Hepatocyte (in vitro differentiated cells): Measurements from ENCODE around the gene PSD. TPM values are rescaled to one million over a fixed set of nuclear protein-coding genes. Genes with fewer than 3 reads are reported as not detected.

ENCODE experiments used
- DNase-seq: peaks from one replicate; pipeline ENCODE4 v3.0.0-alpha.2; 2016; ENCODE audit warnings: low spot score
- H2AFZ ChIP-seq: fragments of 200-600 bp; sonication (generic); 2 replicates; pipeline ENCODE4 v1.6.0; 2016; ENCODE audit warnings: antibody characterized with exemption, mild to moderate bottlenecking
- H3K27ac ChIP-seq: fragments of 200-600 bp; sonication (generic); 2 replicates; pipeline ENCODE4 v1.5.1; 2016; ENCODE audit warnings: mild to moderate bottlenecking
- H3K27me3 ChIP-seq: fragments of 200-600 bp; sonication (generic); 2 replicates; pipeline ENCODE4 v1.6.1; 2016
- H3K36me3 ChIP-seq: fragments of 200-600 bp; sonication (generic); replicated peaks from 2 replicates; pipeline ENCODE4 v1.5.1; 2016; ENCODE audit warnings: low read depth; ENCODE audit not compliant: insufficient read depth
- H3K4me1 ChIP-seq: fragments of 200-600 bp; sonication (generic); 2 replicates; pipeline ENCODE4 v1.5.1; 2016; ENCODE audit warnings: mild to moderate bottlenecking, moderate library complexity; ENCODE audit not compliant: insufficient read depth
- H3K4me2 ChIP-seq: fragments of 200-600 bp; sonication (generic); 2 replicates; pipeline ENCODE4 v1.6.0; 2016
- H3K4me3 ChIP-seq: fragments of 200-600 bp; sonication (generic); 2 replicates; pipeline ENCODE4 v1.5.1; 2016; ENCODE audit warnings: mild to moderate bottlenecking
- H3K79me2 ChIP-seq: fragments of 200-600 bp; sonication (generic); 2 replicates; pipeline ENCODE4 v1.6.0; 2017; ENCODE audit warnings: mild to moderate bottlenecking
- H3K9me2 ChIP-seq: fragments of 200-600 bp; sonication (generic); replicated peaks from 2 replicates; pipeline ENCODE4 v1.6.0; 2017; ENCODE audit warnings: mild to moderate bottlenecking; ENCODE audit not compliant: insufficient read depth
- H3K9me3 ChIP-seq: fragments of 200-600 bp; sonication (generic); 2 replicates; pipeline ENCODE4 v1.5.1; 2016; ENCODE audit warnings: low read depth, mild to moderate bottlenecking
- H4K20me1 ChIP-seq: fragments of 200-600 bp; sonication (generic); 2 replicates; pipeline ENCODE4 v1.6.0; 2016; ENCODE audit warnings: mild to moderate bottlenecking; ENCODE audit not compliant: insufficient read depth, poor library complexity, severe bottlenecking
- EZH2 ChIP-seq: fragments of 200-600 bp; sonication (generic); IDR thresholded peaks from 2 replicates; pipeline ENCODE4 v1.6.1; 2016; ENCODE audit warnings: antibody characterized with exemption, mild to moderate bottlenecking, borderline replicate concordance
- EZH2phosphoT487 ChIP-seq: fragments of 200-600 bp; sonication (generic); IDR thresholded peaks from one replicate; pipeline ENCODE4 v1.6.1; 2018; ENCODE audit warnings: antibody characterized with exemption, mild to moderate bottlenecking, low read depth, moderate library complexity; ENCODE audit not compliant: unreplicated experiment, severe bottlenecking
- WGBS: methylation state at CpG from one replicate; pipeline ENCODE4 v1.1.6; 2016; ENCODE audit warnings: low lambda C conversion rate; ENCODE audit errors: missing lambda C conversion rate; 5-methylcytosine and 5-hydroxymethylcytosine counted together
- polyA plus RNA-seq: library from polyadenylated mRNA; unstranded; fragments of >200 nt; fragmentation: Nextera tagmentation; extraction: Ambion mirVana; gene quantifications from 2 replicates; pipeline ENCODE4 v1.2.1, GENCODE V29; 2016
- total RNA-seq: library from RNA; depleted of rRNA; stranded (reverse); fragments of >200 nt; gene quantifications from 2 replicates; pipeline ENCODE4 v1.2.3, GENCODE V29; 2014
- TF ChIP-seq, protein P1 (sequence below): fragments of 200-600 bp; sonication (generic); IDR thresholded peaks from 2 replicates; pipeline ENCODE4 v1.5.1; 2016; ENCODE audit warnings: antibody characterized with exemption, mild to moderate bottlenecking; ENCODE audit not compliant: poor library complexity

Gene PSD
- total and polyA plus RNA-seq, 2 experiments from 2014 or later: 13.1 to 20.1 TPM

DNA sequence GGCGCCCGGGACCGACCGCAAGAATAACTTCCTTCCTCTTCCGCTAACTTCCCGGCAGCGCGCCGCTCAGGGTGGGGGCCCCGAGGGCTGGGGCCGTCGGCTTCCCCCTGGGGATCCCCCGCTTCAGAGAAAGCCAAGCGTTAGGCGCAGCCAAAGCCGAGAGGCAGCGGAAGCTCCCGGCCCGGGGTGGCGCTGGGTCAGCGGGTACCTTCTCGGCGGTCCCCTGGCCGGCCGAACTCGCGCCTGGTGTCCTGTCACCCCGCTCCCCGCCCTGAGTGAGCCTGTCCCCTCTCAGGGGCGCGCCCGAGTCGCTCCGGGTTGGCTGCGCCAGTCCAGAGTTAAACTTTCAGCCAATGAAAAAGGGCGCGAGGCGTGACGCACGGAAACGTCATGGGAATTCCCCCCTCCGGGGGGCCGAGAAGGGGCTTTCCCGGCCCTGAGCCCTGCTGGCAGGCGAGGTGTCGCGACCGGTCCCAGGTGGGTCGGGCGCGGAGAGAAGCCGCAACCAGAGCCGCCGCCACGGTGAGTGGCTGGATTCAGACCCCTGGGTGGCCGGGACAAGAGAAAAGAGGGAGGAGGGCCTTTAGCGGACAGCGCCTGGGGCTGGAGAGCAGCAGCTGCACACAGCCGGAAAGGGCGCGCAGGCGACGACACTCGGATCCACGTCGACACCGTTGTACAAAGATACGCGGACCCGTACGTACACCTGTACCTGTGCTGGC, 24.3 kb downstream of the PSD start:
- Histone ChIP-seq H3K27me3 (no peaks in the 10 kb centered on the region), H3K9me2 (no peaks in the 10 kb centered on the region), H3K4me2 (peak overlapping the region; percentile 98), H4K20me1 (no peaks in the 10 kb centered on the region), H3K27ac (peak overlapping the region; percentile 97), H3K4me3 (peak overlapping the region; percentile 91), H2AFZ (peak overlapping the region; percentile 60), H3K9me3 (no peaks in the 10 kb centered on the region), H3K36me3 (no peaks in the 10 kb centered on the region), H3K79me2 (peaks cover 11% of the 10 kb centered on the region), H3K4me1 (peaks cover 14% of the 10 kb centered on the region)
- DNase-seq: peak; percentile 97
- no peak for TF ChIP-seq EZH2
- TF ChIP-seq, protein P1, sequence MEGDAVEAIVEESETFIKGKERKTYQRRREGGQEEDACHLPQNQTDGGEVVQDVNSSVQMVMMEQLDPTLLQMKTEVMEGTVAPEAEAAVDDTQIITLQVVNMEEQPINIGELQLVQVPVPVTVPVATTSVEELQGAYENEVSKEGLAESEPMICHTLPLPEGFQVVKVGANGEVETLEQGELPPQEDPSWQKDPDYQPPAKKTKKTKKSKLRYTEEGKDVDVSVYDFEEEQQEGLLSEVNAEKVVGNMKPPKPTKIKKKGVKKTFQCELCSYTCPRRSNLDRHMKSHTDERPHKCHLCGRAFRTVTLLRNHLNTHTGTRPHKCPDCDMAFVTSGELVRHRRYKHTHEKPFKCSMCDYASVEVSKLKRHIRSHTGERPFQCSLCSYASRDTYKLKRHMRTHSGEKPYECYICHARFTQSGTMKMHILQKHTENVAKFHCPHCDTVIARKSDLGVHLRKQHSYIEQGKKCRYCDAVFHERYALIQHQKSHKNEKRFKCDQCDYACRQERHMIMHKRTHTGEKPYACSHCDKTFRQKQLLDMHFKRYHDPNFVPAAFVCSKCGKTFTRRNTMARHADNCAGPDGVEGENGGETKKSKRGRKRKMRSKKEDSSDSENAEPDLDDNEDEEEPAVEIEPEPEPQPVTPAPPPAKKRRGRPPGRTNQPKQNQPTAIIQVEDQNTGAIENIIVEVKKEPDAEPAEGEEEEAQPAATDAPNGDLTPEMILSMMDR: no peak
- no peak for TF ChIP-seq EZH2phosphoT487
- 2% methylated on average over 69 of the region's 71 CpGs for WGBS

DNA sequence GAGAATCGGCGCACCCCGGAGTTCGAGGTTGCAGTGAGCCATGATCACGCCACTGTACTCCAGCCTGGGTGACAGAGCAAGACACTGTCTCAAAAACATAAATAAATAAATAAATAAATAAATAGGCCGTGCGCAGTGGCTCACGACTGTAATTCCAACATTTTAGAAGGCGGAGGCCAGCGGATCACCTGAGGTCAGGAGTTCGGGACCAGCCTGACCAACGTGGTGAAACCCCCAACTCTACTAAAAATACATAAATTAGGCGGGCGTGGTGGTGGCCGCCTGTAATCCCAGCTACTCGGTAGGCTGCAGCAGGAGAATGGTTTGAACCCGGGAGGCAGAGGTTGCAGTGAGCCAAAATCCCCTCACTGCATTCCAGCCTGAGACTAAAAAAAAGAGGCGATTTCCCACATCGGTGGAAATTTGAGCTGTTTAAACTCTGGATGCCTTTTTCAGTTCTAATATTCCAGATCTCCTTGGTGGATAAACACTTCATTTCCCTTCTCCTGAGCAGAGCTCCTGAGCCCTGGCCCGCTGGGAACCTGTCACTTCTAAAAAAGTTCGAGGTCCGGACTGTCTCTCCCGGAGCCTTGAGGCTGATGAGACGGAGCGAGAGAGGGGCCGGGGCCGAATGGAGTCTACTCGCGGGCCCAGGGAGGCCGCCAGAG, 25.0 kb downstream of the PSD start:
- Histone ChIP-seq H3K36me3 (no peaks in the 10 kb centered on the region), H3K4me2 (peak overlapping the region; percentile 98), H3K79me2 (peaks cover 11% of the 10 kb centered on the region), H3K27ac (peak overlapping the region; percentile 97), H3K4me1 (peaks cover 14% of the 10 kb centered on the region), H4K20me1 (no peaks in the 10 kb centered on the region), H2AFZ (peak overlapping the region; percentile 64), H3K9me3 (no peaks in the 10 kb centered on the region), H3K4me3 (peak overlapping the region; percentile 91), H3K9me2 (no peaks in the 10 kb centered on the region), H3K27me3 (no peaks in the 10 kb centered on the region)
- no peak for TF ChIP-seq EZH2phosphoT487
- TF ChIP-seq, protein P1: peak; percentile 98
- WGBS: 43% methylated on average over 30 of the region's 30 CpGs
- no peak for DNase-seq

DNA sequence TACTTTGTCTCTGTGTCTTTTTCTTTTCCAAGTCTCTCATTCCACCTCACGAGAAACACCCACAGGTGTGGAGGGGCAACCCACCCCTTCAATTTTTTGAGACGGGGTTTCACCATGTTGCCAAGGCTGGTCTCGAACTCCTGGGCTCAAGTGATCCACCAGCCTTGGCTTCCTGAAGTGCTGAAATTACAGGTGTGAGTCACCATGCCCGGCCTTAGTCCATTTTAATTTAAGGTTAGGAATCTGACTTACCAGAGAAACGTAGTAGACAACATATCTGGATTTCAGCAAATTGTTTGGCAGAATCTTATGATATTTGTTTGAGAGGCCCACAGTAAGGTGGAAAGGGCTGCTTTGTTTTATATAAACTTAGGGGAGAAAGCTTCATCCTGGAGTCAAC, 26.3 kb downstream of the PSD start:
- H2AFZ ChIP-seq: no peak overlapping the region
- H4K20me1 ChIP-seq: no peaks in the 10 kb centered on the region
- no peaks in the 10 kb centered on the region for H3K27me3 ChIP-seq
- peaks cover 11% of the 10 kb centered on the region for H3K79me2 ChIP-seq
- TF ChIP-seq EZH2 (no peak), EZH2phosphoT487 (no peak)
- TF ChIP-seq, protein P1: no peak
- H3K4me1 ChIP-seq: peaks cover 14% of the 10 kb centered on the region
- no peak for DNase-seq
- H3K4me3 ChIP-seq: no peak overlapping the region
- H3K9me2 ChIP-seq: no peaks in the 10 kb centered on the region
- H3K4me2 ChIP-seq: no peak overlapping the region
- H3K9me3 ChIP-seq: no peaks in the 10 kb centered on the region
- WGBS: 87% methylated on average over 5 of the region's 5 CpGs
- H3K36me3 ChIP-seq: no peaks in the 10 kb centered on the region
- no peak overlapping the region for H3K27ac ChIP-seq
